HUES48 (cell line): ENCODE measurements around the gene ST7.

Source experiments
- H3K27ac ChIP-seq: one replicate; pipeline ENCODE4 v1.7.0; 2013; ENCODE audit warnings: low read depth, low read length, inconsistent platforms
- H3K27me3 ChIP-seq: 2 replicates; pipeline ENCODE4 v1.6.1; 2013; ENCODE audit warnings: mild to moderate bottlenecking, low read length; ENCODE audit not compliant: control insufficient read depth, insufficient read depth
- H3K36me3 ChIP-seq: 2 replicates; pipeline ENCODE4 v1.6.1; 2013; ENCODE audit warnings: low read length; ENCODE audit not compliant: control insufficient read depth, insufficient read depth
- H3K4me1 ChIP-seq: 2 replicates; pipeline ENCODE4 v1.6.1; 2013; ENCODE audit warnings: mild to moderate bottlenecking, low read length; ENCODE audit not compliant: control insufficient read depth, insufficient read depth
- H3K4me3 ChIP-seq: 2 replicates; pipeline ENCODE4 v1.5.1; 2013; ENCODE audit warnings: mild to moderate bottlenecking, low read depth, low read length
- H3K9ac ChIP-seq: 2 replicates; pipeline ENCODE4 v1.6.1; 2013; ENCODE audit warnings: mild to moderate bottlenecking, low read depth, low read length, moderate library complexity
- H3K9me3 ChIP-seq: 2 replicates; pipeline ENCODE4 v1.6.1; 2013; ENCODE audit warnings: low read length; ENCODE audit not compliant: control insufficient read depth, insufficient read depth

ST7 gene

GRCh38 chr7:116979430-116979829 is 26.1 kb downstream of the ST7 start:
- Histone ChIP-seq H3K9ac (no peak overlapping the region), H3K4me3 (no peak overlapping the region), H3K27me3 (no peaks in the 10 kb centered on the region), H3K9me3 (no peaks in the 10 kb centered on the region), H3K27ac (no peak overlapping the region), H3K36me3 (no peaks in the 10 kb centered on the region), H3K4me1 (peaks cover 3% of the 10 kb centered on the region; the same call in 1 of the 2 replicates)

- no peaks in the 10 kb centered on the region for H3K27me3 ChIP-seq
- H3K4me3 ChIP-seq, result no peak overlapping the region
- no peaks in the 10 kb centered on the region for H3K9me3 ChIP-seq
- no peaks in the 10 kb centered on the region for H3K36me3 ChIP-seq
- peaks cover 3% of the 10 kb centered on the region; the same call in 1 of the 2 replicates for H3K4me1 ChIP-seq
- no peak overlapping the region for H3K9ac ChIP-seq
- no peak overlapping the region for H3K27ac ChIP-seq
Observed at GRCh38 chr7:116980354-116980753, 27.1 kb downstream of the ST7 start.

- H3K27ac ChIP-seq, result no peak overlapping the region
- no peaks in the 10 kb centered on the region for H3K9me3 ChIP-seq
- no peaks in the 10 kb centered on the region for H3K27me3 ChIP-seq
- H3K4me1 ChIP-seq, result peaks cover 3% of the 10 kb centered on the region; the same call in 1 of the 2 replicates
- H3K4me3 ChIP-seq, result no peak overlapping the region
- no peaks in the 10 kb centered on the region for H3K36me3 ChIP-seq
- H3K9ac ChIP-seq, result no peak overlapping the region
Observed at GRCh38 chr7:116981939-116982338, 28.6 kb downstream of the ST7 start.

GRCh38 chr7:116984511-116984910 is 31.2 kb downstream of the ST7 start:
- Histone ChIP-seq H3K9me3 (no peaks in the 10 kb centered on the region), H3K4me1 (no peaks in the 10 kb centered on the region), H3K36me3 (no peaks in the 10 kb centered on the region), H3K9ac (no peak overlapping the region), H3K27me3 (no peaks in the 10 kb centered on the region), H3K4me3 (no peak overlapping the region), H3K27ac (no peak overlapping the region)

- Histone ChIP-seq H3K27me3 (no peaks in the 10 kb centered on the region), H3K36me3 (no peaks in the 10 kb centered on the region), H3K27ac (no peak overlapping the region), H3K9ac (no peak overlapping the region), H3K4me3 (no peak overlapping the region), H3K9me3 (no peaks in the 10 kb centered on the region), H3K4me1 (no peaks in the 10 kb centered on the region)
Observed at GRCh38 chr7:116984917-116985316, 31.6 kb downstream of the ST7 start.

GRCh38 chr7:116985575-116985974 is 32.3 kb downstream of the ST7 start:
- H3K27me3 ChIP-seq, result no peaks in the 10 kb centered on the region
- no peak overlapping the region for H3K9ac ChIP-seq
- no peak overlapping the region for H3K27ac ChIP-seq
- H3K9me3 ChIP-seq, result 0 out of 2 replicates have a peak, but pooled peaks cover 4% of the 10 kb centered on the region
- H3K4me1 ChIP-seq, result no peaks in the 10 kb centered on the region
- H3K36me3 ChIP-seq, result no peaks in the 10 kb centered on the region
- H3K4me3 ChIP-seq, result no peak overlapping the region

- Histone ChIP-seq H3K9ac (no peak overlapping the region), H3K36me3 (no peaks in the 10 kb centered on the region), H3K9me3 (peaks cover 16% of the 10 kb centered on the region; the same call in 1 of the 2 replicates), H3K4me3 (no peak overlapping the region), H3K4me1 (no peaks in the 10 kb centered on the region), H3K27me3 (no peaks in the 10 kb centered on the region), H3K27ac (no peak overlapping the region)
Observed at GRCh38 chr7:116986611-116987565, 33.6 kb downstream of the ST7 start.

GRCh38 chr7:116988363-116988989 is 35.2 kb downstream of the ST7 start:
- no peaks in the 10 kb centered on the region for H3K4me1 ChIP-seq

GRCh38 chr7:116990056-116990455 is 36.8 kb downstream of the ST7 start:
- peaks cover 25% of the 10 kb centered on the region for H3K9me3 ChIP-seq
- H3K9ac ChIP-seq, result no peak overlapping the region
- H3K27me3 ChIP-seq, result no peaks in the 10 kb centered on the region
- H3K27ac ChIP-seq, result no peak overlapping the region
- no peaks in the 10 kb centered on the region for H3K4me1 ChIP-seq
- H3K36me3 ChIP-seq, result no peaks in the 10 kb centered on the region
- no peak overlapping the region for H3K4me3 ChIP-seq

More at GRCh38 chr7:116988363-116988989, 35.2 kb downstream of the ST7 start:
- Histone ChIP-seq H3K9ac (no peak overlapping the region), H3K36me3 (no peaks in the 10 kb centered on the region), H3K27ac (no peak overlapping the region), H3K9me3 (peaks cover 25% of the 10 kb centered on the region), H3K4me3 (no peak overlapping the region), H3K27me3 (no peaks in the 10 kb centered on the region)

- Histone ChIP-seq H3K27me3 (no peaks in the 10 kb centered on the region), H3K27ac (no peak overlapping the region), H3K36me3 (no peaks in the 10 kb centered on the region), H3K4me3 (no peak overlapping the region), H3K4me1 (no peaks in the 10 kb centered on the region), H3K9ac (no peak overlapping the region), H3K9me3 (peaks cover 25% of the 10 kb centered on the region)
Observed at GRCh38 chr7:116991233-116991632, 37.9 kb downstream of the ST7 start.

- Histone ChIP-seq H3K27ac (no peak overlapping the region), H3K9me3 (peaks cover 25% of the 10 kb centered on the region), H3K27me3 (no peaks in the 10 kb centered on the region), H3K36me3 (no peaks in the 10 kb centered on the region), H3K4me3 (no peak overlapping the region), H3K9ac (no peak overlapping the region), H3K4me1 (no peaks in the 10 kb centered on the region)
Observed at GRCh38 chr7:116994611-116995010, 41.3 kb downstream of the ST7 start.
